Epithelial cell of esophagus (primary cell): ENCODE measurements around the gene EXOC3L1.

Experiments
- DNase-seq: peaks from one replicate; pipeline ENCODE4 v3.0.0; 2010; ENCODE audit warnings: low read depth
- H3K4me3 ChIP-seq: 2 replicates; pipeline ENCODE4 v1.5.1; 2011; ENCODE audit warnings: mild to moderate bottlenecking, low read length, control low read depth
- TF ChIP-seq, protein P1 (sequence below): IDR thresholded peaks from 2 replicates; pipeline ENCODE4 v1.5.1; 2011; ENCODE audit warnings: low read depth, mild to moderate bottlenecking, low read length, control low read depth, inconsistent platforms; ENCODE audit not compliant: insufficient read depth; ENCODE audit errors: missing control alignments

Gene EXOC3L1

DNA sequence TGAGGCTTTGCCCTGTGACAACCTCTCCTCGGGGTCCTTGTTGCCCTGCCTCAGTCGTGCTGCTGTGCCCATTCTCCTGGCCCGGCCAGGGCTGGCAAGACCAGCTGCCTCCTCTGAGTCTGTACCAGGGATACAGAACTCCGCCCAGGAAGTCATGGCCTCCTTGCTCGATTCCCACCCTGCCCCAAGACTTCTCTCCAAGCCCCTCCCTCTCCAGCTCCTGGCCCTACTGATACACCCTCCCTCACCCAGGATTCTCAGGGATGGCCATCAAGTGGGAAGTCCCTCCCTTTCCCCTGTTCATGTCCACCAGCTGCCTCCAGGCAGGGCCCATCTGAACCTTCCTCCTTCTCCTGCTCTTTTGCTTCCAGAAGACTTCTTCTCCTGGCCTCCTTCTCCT is 25.8 kb upstream of the EXOC3L1 start:
- DNase-seq: no peak
- TF ChIP-seq, protein P1, sequence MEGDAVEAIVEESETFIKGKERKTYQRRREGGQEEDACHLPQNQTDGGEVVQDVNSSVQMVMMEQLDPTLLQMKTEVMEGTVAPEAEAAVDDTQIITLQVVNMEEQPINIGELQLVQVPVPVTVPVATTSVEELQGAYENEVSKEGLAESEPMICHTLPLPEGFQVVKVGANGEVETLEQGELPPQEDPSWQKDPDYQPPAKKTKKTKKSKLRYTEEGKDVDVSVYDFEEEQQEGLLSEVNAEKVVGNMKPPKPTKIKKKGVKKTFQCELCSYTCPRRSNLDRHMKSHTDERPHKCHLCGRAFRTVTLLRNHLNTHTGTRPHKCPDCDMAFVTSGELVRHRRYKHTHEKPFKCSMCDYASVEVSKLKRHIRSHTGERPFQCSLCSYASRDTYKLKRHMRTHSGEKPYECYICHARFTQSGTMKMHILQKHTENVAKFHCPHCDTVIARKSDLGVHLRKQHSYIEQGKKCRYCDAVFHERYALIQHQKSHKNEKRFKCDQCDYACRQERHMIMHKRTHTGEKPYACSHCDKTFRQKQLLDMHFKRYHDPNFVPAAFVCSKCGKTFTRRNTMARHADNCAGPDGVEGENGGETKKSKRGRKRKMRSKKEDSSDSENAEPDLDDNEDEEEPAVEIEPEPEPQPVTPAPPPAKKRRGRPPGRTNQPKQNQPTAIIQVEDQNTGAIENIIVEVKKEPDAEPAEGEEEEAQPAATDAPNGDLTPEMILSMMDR: no peak
- no peak overlapping the region for H3K4me3 ChIP-seq

DNA sequence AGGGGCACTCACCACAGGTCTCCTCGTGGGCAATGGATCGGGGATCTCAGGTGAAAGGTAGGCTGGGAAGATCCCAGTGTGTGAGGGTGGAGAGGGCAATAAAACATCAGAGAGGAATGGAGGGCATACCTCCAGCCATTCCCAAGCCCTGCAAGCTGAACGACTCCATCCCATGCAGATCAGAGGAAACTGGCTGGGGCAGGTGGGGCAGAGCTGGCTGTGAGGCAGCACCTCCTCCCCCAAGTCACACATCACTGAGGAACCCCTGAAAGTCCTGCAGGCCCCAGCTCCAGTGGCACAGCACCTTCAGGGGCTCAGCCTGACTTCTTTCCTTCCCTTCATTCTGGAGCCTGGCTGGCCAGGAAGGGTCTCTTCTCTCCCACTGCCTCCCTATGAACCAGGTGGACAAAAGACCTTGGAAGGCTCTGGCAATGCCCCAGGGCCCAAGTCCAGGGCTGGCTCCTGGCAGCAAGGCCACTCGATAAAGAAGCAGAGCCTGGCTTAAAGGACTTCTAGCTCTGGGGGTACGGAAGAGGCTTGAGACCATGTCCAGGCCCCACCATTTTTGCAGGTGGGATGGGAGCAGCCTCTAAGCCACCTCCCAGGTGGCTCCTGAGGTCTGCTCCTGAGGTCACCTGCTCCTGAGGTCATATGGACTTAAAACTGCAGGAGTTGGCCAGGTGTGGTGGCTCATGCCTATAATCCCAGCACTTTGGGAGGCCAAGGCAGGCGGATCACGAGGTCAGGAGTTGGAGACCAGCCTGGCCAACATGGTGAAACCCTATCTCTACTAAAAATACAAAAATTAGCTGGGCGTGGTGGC is 23.5 kb upstream of the EXOC3L1 start:
- no peak overlapping the region for H3K4me3 ChIP-seq
- no peak for DNase-seq
- TF ChIP-seq, protein P1: no peak

DNA sequence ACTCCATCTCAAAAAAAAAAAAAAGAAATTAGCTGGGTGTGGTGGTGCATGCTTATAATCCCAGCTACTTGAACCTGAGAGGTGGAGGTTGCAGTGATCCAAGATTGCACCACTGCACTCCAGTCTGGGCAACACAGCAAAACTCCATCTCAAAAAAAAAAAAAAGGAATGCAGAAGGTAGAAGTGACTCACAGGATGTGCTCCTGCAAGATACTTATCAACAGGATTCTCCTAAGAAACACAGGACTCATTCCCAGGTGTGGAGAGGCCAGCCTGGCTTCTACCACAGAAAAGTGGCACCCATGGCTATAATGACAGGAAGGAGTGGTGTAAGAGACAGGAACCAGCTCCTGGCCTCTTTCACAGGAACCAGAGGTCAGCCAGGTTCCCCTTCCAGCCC is 22.8 kb upstream of the EXOC3L1 start:
- no peak overlapping the region for H3K4me3 ChIP-seq
- TF ChIP-seq, protein P1: no peak
- peak; percentile 84 for DNase-seq

DNA sequence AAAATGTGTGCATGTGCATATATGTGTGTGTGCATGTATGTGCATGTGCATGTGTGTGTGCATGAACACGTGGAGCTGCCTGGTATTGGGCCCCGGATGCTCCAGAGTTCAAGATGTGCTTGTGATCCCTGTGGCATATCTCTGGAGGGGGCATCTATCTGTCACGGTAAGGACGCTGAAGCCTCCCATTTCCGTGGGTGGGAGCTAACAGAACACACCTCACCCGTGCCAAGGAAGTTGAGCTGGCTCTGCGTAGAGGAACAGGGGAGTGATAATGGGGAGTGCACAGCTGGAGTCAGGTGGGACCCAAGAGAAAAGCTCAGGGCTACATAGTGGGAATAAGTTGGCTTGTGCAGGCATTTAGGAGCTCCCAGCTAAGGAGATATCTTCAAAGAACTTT is 21.7 kb upstream of the EXOC3L1 start:
- TF ChIP-seq, protein P1: no peak
- H3K4me3 ChIP-seq: no peak overlapping the region

DNA sequence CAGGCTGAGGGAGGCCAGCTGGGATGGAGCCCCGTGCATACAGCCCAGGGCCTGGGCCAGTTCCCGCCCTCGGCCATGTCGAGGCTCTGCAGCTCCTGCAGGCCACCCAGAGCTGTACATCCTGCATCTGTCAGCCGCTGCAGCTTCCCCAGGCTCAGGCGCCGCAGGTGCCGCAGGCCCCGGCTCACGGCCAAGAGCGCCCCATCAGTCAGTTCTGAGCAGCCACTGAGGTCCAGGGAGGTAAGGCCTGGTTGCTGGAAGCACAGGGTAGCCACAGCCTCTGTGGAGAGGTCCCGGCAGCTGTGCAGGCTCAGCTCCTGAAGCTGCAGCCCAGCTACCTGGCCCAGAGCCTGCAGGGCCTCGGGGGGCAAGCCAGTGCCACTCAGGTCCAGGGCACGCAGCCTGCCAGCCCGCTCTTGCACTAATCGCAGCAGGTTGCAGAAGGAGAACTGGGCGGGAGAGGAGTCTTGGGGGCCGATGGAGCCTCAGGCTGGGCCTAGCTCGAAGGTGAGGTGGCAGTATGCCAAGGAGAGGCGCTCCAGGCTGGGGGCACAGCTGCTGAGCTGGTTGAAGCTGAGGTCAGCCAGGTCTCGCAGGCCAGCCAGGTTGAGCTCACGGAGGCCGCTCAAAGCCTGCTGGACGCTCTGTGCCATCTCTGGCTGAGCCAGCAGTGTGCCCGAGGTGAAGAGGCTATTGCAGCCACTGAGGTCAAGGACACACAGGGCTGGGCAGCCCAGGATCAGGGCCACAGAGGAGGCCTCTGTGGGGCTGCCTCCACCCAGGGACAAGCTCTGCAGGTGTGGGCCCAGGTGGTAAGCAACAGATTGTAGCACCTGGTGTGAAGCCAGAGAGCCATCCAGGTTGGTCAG is 20.4 kb upstream of the EXOC3L1 start:
- TF ChIP-seq, protein P1: no peak
- no peak overlapping the region for H3K4me3 ChIP-seq
- no peak for DNase-seq

More for the DNA sequence above, 21.7 kb upstream of the EXOC3L1 start:
- DNase-seq: no peak

GRCh38 chr16:67209565-67209964 is 19.6 kb upstream of the EXOC3L1 start:
- H3K4me3 ChIP-seq: no peak overlapping the region
- TF ChIP-seq, protein P1: no peak
- no peak for DNase-seq
